Measurements from ENCODE around the gene AGFG2. TPM values are rescaled to one million over a fixed set of nuclear protein-coding genes. Genes with fewer than 3 reads are reported as not detected.

The AGFG2 gene
- total RNA-seq, 3 donors from 2014 or later: 12.2 to 24.7 (median 18.7) TPM

DNA sequence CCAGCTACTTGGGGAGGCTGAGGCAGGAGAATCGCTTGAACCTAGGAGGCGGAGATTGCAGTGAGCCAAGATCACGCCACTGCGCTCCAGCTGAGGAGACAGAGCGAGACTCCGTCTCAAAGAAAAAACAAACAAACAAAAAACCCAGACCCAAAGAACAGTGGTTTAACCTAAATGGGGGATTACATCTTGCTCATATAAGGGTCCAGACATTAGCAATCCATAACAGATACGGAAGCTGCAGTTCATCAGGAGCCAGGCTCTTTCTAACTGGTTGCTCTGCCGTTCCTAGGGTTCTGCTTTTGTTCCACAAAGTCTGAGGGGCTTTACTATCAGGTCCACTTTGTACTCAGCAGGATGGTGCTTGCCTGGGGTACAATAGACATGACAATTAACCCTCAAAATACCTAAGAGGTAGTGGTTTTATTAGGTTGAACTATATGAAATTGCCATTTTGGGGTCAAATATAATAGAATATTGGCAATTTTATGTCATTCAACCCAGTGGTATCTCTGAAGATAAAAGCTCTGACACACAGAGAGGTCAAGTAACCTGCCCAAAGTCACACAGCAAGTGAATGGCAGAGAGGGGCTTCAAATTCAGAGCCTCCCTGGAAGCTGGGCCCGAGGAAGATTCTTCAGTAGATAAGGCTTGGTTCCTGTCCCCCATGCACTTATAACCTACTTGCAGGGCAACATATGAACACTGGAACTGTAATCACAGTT, 34.0 kb upstream of the AGFG2 start:
- no peaks in the 10 kb centered on the region for H3K27me3 ChIP-seq
- H3K27ac ChIP-seq: no peak overlapping the region
- H3K36me3 ChIP-seq: no peaks in the 10 kb centered on the region
- TF ChIP-seq POLR2AphosphoS5 (IDR thresholded peaks at IDR 0.05): no peak
- TF ChIP-seq POLR2A (IDR thresholded peaks at IDR 0.05): no peak
- no peak for TF ChIP-seq CTCF (IDR thresholded peaks at IDR 0.05)
- intact Hi-C loops (cut with DNase I; ENCODE audit: low total_unique reads): no loop called here
- H3K4me1 ChIP-seq: no peaks in the 10 kb centered on the region
- no peaks in the 10 kb centered on the region for H3K9me3 ChIP-seq
- no peak overlapping the region for H3K4me3 ChIP-seq
- DNase-seq (ENCODE audit: low spot score in 2 of 2): no peak

- no peak for DNase-seq (ENCODE audit: low spot score in 2 of 2)
- no peaks in the 10 kb centered on the region for H3K36me3 ChIP-seq
- H3K27ac ChIP-seq: no peak overlapping the region
- no peaks in the 10 kb centered on the region for H3K27me3 ChIP-seq
- no peak for TF ChIP-seq POLR2A (IDR thresholded peaks at IDR 0.05)
- no peak for TF ChIP-seq POLR2AphosphoS5 (IDR thresholded peaks at IDR 0.05)
- no peak for TF ChIP-seq CTCF (IDR thresholded peaks at IDR 0.05)
- H3K9me3 ChIP-seq: no peaks in the 10 kb centered on the region
- no peak overlapping the region for H3K4me3 ChIP-seq
- H3K4me1 ChIP-seq: no peaks in the 10 kb centered on the region
- intact Hi-C loops (cut with DNase I; ENCODE audit: low total_unique reads): no loop called here
Measured at GRCh38 chr7:100506356-100506923, 32.6 kb upstream of the AGFG2 start.

GRCh38 chr7:100509231-100509630, 29.8 kb upstream of the AGFG2 start:
- TF ChIP-seq CTCF (IDR thresholded peaks at IDR 0.05) (no peak), POLR2AphosphoS5 (IDR thresholded peaks at IDR 0.05) (no peak), POLR2A (IDR thresholded peaks at IDR 0.05) (no peak)
- intact Hi-C loops (cut with DNase I; ENCODE audit: low total_unique reads): no loop called here
- no peaks in the 10 kb centered on the region for H3K9me3 ChIP-seq
- no peaks in the 10 kb centered on the region for H3K4me1 ChIP-seq
- H3K27me3 ChIP-seq: no peaks in the 10 kb centered on the region
- H3K27ac ChIP-seq: peak overlapping the region in 1 of 2 donors; percentile 4
- peak overlapping the region in 2 of 3 donors; percentile 17 to 24 for H3K4me3 ChIP-seq
- H3K36me3 ChIP-seq: no peaks in the 10 kb centered on the region
- peak in 1 of 2 donors; percentile 59 for DNase-seq (ENCODE audit: low spot score in 2 of 2)

DNA sequence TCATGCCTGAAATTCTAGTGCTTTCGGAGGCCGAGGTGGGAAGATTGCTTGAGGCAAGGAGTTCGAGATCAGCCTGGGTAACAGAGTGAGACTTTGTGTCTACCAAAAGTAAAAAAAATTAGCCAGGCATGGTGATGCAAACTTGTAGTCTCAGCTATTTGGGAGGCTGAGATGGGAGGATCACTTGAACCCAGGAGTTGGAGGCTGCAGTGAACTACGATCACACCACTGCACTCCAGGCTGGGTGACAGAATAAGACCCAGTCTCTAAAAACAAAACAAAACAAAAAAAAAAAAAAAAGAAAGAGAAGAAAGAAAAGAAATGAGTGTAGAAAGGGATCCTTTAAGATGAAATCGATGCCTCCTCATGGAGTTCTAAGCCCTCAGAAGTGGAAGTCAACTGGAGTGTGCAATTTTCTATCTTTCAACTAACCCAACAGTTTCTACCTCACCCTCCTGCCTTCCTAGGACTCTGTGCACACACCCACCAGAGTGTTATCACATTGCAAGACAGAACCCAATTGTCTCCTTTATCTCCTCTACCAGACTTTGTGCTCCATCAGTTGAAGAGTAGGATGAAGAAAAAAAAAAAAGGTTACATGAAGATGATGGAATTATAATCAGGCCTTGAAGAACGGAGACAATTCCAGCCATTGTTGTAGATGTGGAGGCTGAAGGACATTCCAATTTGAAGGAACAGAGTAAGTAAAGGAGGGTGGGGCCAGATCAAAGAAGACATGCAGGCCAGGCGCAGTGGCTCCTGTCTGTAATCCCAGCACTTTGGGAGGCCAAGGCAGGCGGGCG, 28.4 kb upstream of the AGFG2 start:
- no peaks in the 10 kb centered on the region for H3K36me3 ChIP-seq
- H3K4me1 ChIP-seq: no peaks in the 10 kb centered on the region
- DNase-seq (ENCODE audit: low spot score in 2 of 2): no peak
- no peaks in the 10 kb centered on the region for H3K9me3 ChIP-seq
- TF ChIP-seq POLR2A (IDR thresholded peaks at IDR 0.05) (no peak), CTCF (IDR thresholded peaks at IDR 0.05) (no peak), POLR2AphosphoS5 (IDR thresholded peaks at IDR 0.05) (no peak)
- H3K4me3 ChIP-seq: no peak overlapping the region
- intact Hi-C loops (cut with DNase I; ENCODE audit: low total_unique reads): no loop called here
- no peak overlapping the region for H3K27ac ChIP-seq
- H3K27me3 ChIP-seq: no peaks in the 10 kb centered on the region

Measured in breast epithelium (tissue), 4 donors.